DMS153 (cell line): Measurements from ENCODE around the gene RABGGTA.

Experiments used
- DNase-seq: peaks from one replicate; lab custom pipeline; 2025; lab: John Stamatoyannopoulos, UW

RABGGTA gene

DNA sequence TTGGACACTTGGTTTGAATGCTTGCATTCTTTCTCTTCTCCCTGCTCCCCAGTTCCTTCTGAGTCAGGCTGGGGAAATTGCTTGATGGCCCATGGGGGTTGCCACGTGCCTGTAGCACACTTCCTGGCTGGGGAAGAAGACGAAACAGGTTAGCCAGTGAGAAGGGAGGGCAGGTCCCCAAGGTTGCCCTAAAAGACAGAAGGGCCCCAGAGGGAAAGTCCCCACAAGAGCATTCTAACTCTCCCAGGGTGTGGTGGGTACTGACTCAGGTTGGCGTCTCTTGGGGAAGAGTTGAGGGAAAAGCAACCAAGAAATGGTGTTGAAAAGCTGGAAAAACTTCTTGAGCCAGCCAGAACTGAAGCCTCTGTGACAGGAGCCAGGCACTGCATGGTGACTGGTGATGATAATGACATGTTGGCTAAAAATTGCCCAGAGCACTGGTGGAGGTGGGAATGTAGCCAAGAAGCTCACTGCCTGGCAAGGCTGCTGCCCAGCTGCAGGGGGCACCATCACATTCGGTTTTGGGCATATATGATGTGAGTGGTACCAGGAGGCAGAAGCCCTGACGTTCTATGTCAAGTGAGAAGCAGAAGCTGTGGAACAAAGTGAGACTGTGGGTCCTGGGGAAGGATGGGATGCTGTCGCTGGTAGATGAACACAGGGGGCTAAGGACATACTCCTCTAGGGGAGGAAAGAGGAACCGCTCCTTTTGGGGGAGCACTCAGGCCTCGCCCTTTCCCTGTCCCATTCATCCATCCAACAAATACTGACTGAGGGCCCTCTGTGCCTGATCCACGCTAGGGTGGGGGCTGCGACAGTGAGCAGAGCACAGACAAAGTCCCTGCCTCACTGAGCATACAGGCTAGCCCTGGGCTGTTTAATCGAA is 8.1 kb upstream of the RABGGTA start:
- DNase-seq, result no peak

GRCh38 chr14:24278424-24278823 is 7.0 kb upstream of the RABGGTA start:
- no peak for DNase-seq

GRCh38 chr14:24277606-24278321 is 6.4 kb upstream of the RABGGTA start:
- DNase-seq, result no peak

DNA sequence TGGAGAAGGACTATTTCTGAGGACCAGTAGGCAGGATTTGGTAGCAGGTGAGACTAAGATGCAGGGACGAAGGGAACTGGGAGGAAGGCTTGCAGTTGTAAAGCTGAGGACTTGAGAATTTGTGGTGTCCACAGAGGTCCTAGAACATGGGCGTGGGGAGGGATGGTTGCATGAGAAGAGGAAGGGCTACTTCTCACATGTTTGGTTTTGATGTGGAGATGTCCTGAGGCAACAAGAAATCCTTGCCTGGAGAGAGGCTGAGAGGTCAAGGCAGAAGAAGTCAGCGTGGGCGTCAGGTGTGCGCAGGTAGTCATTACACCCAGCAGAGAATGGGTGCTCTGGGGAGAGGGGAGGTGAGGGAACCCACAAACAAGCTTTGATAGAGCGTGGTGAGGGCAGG is 5.7 kb upstream of the RABGGTA start:
- DNase-seq, result no peak

DNA sequence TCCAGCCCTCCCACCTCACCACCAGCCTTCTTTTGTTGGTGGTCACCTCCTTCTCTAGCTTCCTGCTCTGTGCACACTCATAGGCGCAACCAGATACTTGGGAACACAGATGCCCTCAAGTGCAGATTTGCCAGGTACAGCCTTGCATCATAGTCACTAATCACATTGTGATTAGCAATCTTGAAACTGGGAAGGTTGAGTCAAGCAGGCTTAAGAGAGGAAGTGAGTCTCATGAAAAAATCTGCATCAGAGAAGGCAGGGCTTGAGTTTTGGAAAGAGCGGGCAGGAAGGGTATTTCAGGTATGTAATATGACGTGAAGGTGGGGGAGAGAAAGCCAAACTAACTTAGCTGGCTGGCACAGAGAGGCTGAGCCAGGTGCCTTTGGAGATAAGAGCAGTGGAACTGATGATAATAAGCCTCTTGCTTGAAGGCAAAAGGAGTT is 2.7 kb upstream of the RABGGTA start:
- no peak for DNase-seq

- DNase-seq, result no peak
Observed at GRCh38 chr14:24273422-24273998, 2.1 kb upstream of the RABGGTA start.

GRCh38 chr14:24272467-24272866 is 1.1 kb upstream of the RABGGTA start:
- no peak for DNase-seq

DNA sequence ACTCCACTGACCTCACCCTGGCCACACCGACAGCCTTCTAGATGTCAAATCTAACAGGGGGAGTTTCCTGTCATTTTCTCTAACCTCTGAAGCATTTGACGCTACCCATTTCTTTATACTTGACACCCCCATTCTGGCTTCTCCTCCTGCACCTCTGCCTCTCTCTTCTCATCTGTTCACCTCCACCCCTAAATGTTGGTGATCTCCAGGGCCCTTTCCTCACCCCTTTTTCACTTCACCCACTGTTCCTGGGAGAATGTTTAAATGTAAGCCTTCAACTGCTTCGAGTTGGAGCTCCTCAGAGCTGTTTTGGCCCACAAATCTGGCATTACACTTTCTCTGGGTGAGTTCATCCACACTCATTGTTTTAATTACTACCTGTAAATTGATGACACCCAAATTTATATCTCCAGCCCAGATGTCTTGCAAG is 452 bp upstream of the RABGGTA start:
- DNase-seq, result no peak

- DNase-seq, result peak; percentile 57
Observed at GRCh38 chr14:24270537-24271133, 762 bp downstream of the RABGGTA start.

DNA sequence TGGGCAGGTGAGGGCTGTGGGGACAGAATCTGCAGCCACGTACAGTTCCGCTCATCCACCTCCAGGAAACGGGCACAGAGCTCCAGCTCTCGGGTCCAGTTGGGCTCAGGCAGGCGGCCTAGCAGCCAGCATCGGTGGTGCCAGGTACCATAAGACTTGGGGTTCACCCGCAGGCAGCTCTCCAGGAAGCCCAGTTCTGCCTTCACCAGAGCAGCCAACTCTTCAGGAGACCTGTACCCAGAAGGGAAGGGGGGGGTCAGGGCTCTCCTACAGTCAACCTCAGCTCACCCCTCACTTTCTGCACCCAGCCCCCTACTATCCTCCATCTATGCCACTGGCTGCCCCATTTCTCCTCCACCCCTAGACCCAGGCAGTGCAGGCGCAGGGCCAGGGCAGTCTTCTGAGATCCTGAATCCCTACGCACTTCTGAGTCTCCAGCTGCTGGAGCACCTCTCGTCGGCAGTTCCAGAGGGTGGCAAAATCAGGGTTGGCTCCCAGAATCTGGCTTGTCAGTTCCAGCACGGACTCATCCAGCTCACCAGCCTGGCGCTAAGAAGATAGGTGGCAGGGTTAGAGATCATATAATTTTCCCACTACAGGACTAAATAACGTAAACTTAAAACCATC is 1.4 kb downstream of the RABGGTA start:
- no peak for DNase-seq

DNA sequence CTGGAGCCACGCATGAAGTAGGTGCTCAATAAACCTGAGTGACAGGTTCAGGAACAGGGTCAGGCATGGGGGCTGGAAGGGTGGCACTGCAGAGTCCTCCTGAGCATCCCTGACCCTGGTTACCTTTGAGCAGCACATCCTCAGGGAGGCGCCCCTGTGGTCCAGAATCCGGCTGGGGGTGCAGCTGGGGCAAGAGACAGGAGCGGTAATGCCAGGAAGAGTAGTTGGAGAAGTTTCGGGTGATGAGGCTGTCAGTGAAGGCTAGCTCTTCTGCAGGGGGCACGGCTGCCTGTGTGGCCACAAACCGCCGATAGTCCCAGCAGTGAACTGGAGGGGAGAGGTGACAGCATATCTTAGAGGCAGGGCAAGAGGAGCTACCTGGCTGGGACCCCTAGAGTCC is 2.0 kb downstream of the RABGGTA start:
- no peak for DNase-seq

DNA sequence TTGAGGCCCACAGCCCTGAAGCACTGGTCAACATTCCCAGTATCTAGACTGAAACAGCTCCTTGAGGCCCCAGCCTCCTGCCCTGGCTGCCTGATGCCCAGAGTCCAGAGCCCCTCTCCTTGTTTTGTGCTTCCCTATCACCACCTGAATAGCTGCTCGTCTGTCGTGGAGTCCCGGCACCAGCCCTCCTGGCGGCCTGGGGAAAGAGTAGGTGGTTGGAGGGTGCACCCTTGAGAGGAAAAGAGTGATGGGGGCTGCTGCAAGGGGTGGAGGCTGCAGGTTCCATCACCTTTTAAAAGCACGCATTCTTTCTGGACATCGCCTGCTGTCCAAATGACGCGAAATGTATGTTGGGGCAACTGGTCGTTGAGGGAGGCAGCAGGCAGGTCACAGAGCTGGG is 3.2 kb downstream of the RABGGTA start:
- DNase-seq, result no peak

DNA sequence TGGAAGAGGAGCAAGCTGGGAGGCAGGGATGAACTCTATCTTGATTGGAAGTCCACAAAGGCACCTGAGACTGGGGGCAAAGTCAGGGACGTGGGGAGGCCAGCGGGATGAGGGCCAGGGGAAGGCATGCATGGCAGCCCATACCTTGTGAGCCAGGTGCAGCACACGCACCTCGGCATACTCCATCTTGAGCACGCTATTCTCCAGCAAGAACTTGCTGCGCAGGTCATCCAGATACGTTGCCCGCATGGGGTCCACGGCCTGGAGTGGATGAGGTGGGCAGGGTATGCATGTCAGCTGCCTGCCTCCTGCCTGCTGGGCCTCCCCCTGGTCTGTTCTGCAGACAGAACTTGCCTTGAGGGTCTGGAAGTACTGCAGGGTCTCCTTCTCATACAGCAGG is 3.9 kb downstream of the RABGGTA start:
- DNase-seq, result no peak

GRCh38 chr14:24266344-24267244 is 4.8 kb downstream of the RABGGTA start:
- DNase-seq, result no peak

DNA sequence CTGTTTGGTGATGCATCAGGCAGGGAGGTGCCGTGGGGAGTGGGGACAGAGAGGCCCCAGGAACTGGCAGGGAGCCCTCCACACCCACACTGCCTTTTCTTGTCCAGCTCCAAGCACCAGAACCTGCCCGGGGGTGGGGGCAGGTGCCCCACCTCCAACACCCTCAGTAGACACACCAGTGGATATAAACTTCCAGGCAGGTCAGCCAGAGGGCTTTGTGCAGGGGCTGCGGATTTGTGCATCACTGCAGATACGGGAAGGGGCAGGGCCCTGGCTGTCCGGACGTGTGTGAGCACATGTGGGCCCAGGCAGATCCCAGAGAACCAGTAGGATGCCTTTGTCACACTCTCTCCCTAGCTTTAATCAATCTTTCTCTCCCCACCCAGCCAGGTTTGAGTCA is 7.1 kb downstream of the RABGGTA start:
- no peak for DNase-seq

- no peak for DNase-seq
Observed at GRCh38 chr14:24263848-24264247, 7.5 kb downstream of the RABGGTA start.

DNA sequence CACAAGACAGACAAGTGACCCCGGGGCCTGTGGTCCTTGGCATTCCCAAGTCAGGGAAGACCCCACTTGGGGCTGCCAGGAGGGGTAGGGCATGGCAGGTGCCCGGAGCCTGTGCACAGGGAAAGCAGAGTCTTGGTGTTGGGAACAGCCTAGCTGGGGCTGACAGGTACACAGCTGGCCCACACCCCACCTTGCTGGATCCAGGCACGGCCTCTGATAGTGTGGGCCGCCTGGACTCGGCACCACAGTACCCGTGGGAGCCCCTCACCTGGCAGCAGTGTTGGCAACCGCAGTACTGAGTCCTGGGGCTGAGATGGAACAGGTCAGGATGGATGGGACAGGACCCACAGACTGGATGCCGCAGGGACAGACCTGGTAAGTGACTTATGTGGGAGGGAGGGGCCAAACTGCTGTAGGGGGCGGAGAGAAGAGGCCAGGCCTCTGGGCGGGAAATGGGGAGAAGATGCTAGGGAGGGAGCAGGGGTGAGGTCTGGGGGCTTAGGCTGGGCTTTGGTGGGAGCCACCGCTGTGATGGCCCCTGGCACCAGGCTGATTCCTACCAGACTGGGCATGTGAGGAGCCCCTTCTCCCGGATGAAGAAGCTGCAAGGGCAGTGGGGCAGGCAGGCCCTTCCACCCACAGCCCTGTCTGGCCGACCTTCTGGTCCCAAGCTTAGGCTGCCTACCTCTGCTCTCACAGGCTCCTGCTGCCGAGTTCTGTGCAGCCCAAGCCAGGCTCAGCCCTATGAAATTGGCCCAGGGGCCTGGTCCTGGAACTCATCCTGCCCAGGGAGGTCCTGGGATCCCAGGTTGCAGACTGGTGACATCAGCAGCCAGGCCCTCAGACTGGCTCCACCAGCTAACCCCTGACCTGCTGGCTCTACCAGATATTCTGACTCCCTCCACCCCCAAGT is 8.3 kb downstream of the RABGGTA start, which contains the start of gene TGM1:
Gene TGM1 (minus strand): TSS at position 357 of the 913 bp plus-strand sequence. CDS start 825 bp downstream, outside the sequence.
- DNase-seq, result no peak

GRCh38 chr14:24261969-24262327 is 9.4 kb downstream of the RABGGTA start:
- DNase-seq, result no peak

DNA sequence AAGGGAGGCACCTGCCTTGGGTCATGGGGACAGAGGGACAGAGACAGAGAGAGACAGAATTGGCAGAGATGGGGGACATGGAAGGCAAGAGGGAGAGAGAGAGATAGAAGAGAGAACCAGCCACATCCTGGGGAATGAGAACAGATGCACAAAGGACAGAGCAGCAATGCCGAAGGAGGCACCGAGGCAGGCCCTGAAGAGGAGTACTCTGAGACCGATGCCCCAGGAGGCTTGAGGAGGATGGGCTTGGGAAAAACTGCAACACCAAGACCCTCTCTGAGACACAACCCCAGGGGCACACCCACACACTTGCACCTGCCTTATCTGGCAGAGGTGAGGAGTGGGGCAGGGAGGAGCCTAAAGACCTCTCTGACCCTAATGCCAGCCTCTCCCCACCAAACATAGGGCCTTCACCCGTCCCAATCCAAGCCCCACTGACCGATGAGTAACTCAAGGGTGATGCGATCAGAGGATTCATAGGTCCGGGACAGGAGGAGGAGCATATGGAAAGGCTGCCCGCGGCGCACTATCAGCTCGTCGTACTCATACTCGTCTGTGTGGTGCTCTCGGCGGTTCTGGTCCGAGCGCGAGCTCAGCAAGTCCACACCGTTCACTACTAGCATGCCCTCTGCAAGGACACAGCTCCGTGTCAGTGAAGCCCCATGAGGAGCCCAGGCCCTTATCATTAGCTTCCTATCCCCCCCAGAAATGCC is 10.0 kb downstream of the RABGGTA start:
- no peak for DNase-seq
